ENCODE measurements around the gene CUL9. TPM values are rescaled to one million over a fixed set of nuclear protein-coding genes. Genes with fewer than 3 reads are reported as not detected.

The CUL9 gene
- total and polyA plus RNA-seq, 2 donors (not counting 1 experiment from before 2014, with no cell fraction given), result 6.7 to 32.2 TPM

DNA sequence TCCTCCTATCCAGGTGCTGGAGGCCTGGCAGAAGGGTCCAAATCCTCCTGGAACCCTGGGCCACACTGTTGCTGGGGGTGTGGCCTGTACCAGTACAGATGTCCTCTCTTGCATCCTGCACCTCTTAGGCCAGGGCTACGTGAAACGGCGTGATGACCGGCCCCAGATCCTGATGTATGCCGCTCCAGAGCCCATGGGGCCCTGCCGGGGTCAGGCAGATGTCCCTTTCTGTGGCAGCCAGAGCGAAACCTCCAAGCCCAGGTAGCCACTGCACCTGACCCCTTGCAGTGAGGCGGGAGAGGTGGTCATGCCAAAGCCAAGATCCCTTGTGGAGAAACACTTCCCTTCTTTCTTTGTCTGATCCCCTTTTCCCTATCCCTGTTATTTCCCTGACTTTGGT lies 33.1 kb downstream of the CUL9 start:
- no peak overlapping the region for H3K27ac ChIP-seq (ENCODE audit: insufficient read depth, low read length)
- no peak overlapping the region for H3K9ac ChIP-seq (ENCODE audit: insufficient read depth, low read length)
- peaks cover 7% of the 10 kb centered on the region for H3K36me3 ChIP-seq (ENCODE audit: control insufficient read depth, insufficient read depth, low read length)
- no peaks in the 10 kb centered on the region for H3K4me1 ChIP-seq (ENCODE audit: control insufficient read depth, extremely low read depth, insufficient read depth, low read length)
- H3K4me3 ChIP-seq (replicated peaks in 1 of 4; ENCODE audit: control extremely low read depth in 1 of 4, insufficient read depth in 1 of 4, low read depth in 3 of 4, low read length in 4 of 4), result no peak overlapping the region
- no peaks in the 10 kb centered on the region for H4K20me1 ChIP-seq (ENCODE audit: control insufficient read depth, extremely low read depth, insufficient read depth, low read length)
- H3K9me3 ChIP-seq (ENCODE audit: control insufficient read depth, insufficient read depth, low read depth, low read length), result no peaks in the 10 kb centered on the region
- H3K79me2 ChIP-seq (ENCODE audit: control insufficient read depth, insufficient read depth, low read length), result no peaks in the 10 kb centered on the region
- DNase-seq (ENCODE audit: low read depth in 2 of 2), result no peak
- no peak overlapping the region for H2AFZ ChIP-seq (ENCODE audit: low read length)
- no peak for TF ChIP-seq EZH2 (IDR thresholded peaks at IDR 0.05; ENCODE audit: low read length, missing control alignments)
- TF ChIP-seq, protein P1, sequence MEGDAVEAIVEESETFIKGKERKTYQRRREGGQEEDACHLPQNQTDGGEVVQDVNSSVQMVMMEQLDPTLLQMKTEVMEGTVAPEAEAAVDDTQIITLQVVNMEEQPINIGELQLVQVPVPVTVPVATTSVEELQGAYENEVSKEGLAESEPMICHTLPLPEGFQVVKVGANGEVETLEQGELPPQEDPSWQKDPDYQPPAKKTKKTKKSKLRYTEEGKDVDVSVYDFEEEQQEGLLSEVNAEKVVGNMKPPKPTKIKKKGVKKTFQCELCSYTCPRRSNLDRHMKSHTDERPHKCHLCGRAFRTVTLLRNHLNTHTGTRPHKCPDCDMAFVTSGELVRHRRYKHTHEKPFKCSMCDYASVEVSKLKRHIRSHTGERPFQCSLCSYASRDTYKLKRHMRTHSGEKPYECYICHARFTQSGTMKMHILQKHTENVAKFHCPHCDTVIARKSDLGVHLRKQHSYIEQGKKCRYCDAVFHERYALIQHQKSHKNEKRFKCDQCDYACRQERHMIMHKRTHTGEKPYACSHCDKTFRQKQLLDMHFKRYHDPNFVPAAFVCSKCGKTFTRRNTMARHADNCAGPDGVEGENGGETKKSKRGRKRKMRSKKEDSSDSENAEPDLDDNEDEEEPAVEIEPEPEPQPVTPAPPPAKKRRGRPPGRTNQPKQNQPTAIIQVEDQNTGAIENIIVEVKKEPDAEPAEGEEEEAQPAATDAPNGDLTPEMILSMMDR (conservative IDR thresholded peaks at IDR 0.05 in 1 of 2, IDR thresholded peaks at IDR 0.05 in 1 of 2; ENCODE audit: low read depth in 1 of 2, low read length in 2 of 2), result no peak
- H3K4me2 ChIP-seq (ENCODE audit: extremely low read depth, insufficient read depth, low read length), result no peak overlapping the region
- no peaks in the 10 kb centered on the region for H3K27me3 ChIP-seq (ENCODE audit: control insufficient read depth, insufficient read depth, low read length)

DNA sequence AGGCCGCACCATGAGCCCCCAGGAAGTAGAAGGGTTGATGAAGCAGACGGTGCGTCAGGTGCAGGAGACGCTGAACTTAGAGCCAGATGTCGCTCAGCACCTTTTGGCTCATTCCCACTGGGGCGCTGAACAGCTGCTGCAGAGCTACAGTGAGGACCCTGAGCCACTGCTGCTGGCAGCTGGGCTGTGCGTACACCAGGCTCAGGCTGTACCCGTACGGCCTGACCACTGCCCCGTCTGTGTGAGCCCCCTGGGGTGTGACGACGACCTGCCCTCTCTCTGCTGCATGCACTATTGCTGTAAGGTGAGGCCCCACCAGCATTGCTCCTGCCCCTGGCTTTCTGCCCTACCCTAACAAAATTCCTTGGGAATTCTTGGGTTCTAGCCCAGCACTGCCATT lies 34.2 kb downstream of the CUL9 start:
- Histone ChIP-seq H3K79me2 (ENCODE audit: control insufficient read depth, insufficient read depth, low read length) (no peaks in the 10 kb centered on the region), H3K4me1 (ENCODE audit: control insufficient read depth, extremely low read depth, insufficient read depth, low read length) (no peaks in the 10 kb centered on the region), H3K9ac (ENCODE audit: insufficient read depth, low read length) (no peak overlapping the region), H3K4me2 (ENCODE audit: extremely low read depth, insufficient read depth, low read length) (no peak overlapping the region), H4K20me1 (ENCODE audit: control insufficient read depth, extremely low read depth, insufficient read depth, low read length) (no peaks in the 10 kb centered on the region), H2AFZ (ENCODE audit: low read length) (no peak overlapping the region), H3K27me3 (ENCODE audit: control insufficient read depth, insufficient read depth, low read length) (no peaks in the 10 kb centered on the region), H3K27ac (ENCODE audit: insufficient read depth, low read length) (no peak overlapping the region), H3K9me3 (ENCODE audit: control insufficient read depth, insufficient read depth, low read depth, low read length) (no peaks in the 10 kb centered on the region), H3K36me3 (ENCODE audit: control insufficient read depth, insufficient read depth, low read length) (peaks cover 7% of the 10 kb centered on the region), H3K4me3 (replicated peaks in 1 of 4; ENCODE audit: control extremely low read depth in 1 of 4, insufficient read depth in 1 of 4, low read depth in 3 of 4, low read length in 4 of 4) (no peak overlapping the region)
- TF ChIP-seq EZH2 (IDR thresholded peaks at IDR 0.05; ENCODE audit: low read length, missing control alignments), result no peak
- TF ChIP-seq, protein P1 (conservative IDR thresholded peaks at IDR 0.05 in 1 of 2, IDR thresholded peaks at IDR 0.05 in 1 of 2; ENCODE audit: low read depth in 1 of 2, low read length in 2 of 2), result no peak
- no peak for DNase-seq (ENCODE audit: low read depth in 2 of 2)

DNA sequence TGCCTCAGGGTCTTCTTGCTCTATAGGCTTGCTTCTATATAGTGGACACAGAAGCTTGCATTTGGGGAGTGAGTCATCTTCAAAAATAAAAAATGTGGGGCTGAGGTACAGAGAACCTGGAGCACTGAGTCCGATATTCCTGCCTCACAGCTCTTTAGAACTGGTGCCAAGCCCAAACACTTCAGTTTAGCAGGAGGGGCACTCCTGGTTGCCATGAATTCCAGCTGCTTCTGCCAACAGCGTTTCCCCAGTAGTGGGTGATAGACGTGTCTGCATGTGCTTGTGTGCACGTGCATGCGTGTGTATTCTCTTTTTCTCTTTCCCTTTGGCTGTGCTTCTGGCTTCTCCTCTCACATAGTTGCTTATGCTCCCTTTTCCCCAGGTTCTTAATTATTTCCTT lies 35.4 kb downstream of the CUL9 start:
- Histone ChIP-seq H3K36me3 (ENCODE audit: control insufficient read depth, insufficient read depth, low read length) (peaks cover 7% of the 10 kb centered on the region), H3K4me3 (replicated peaks in 1 of 4; ENCODE audit: control extremely low read depth in 1 of 4, insufficient read depth in 1 of 4, low read depth in 3 of 4, low read length in 4 of 4) (no peak overlapping the region), H3K4me2 (ENCODE audit: extremely low read depth, insufficient read depth, low read length) (no peak overlapping the region), H3K4me1 (ENCODE audit: control insufficient read depth, extremely low read depth, insufficient read depth, low read length) (no peaks in the 10 kb centered on the region), H4K20me1 (ENCODE audit: control insufficient read depth, extremely low read depth, insufficient read depth, low read length) (no peaks in the 10 kb centered on the region), H3K27ac (ENCODE audit: insufficient read depth, low read length) (no peak overlapping the region), H3K79me2 (ENCODE audit: control insufficient read depth, insufficient read depth, low read length) (no peaks in the 10 kb centered on the region), H3K27me3 (ENCODE audit: control insufficient read depth, insufficient read depth, low read length) (no peaks in the 10 kb centered on the region), H3K9ac (ENCODE audit: insufficient read depth, low read length) (no peak overlapping the region), H2AFZ (ENCODE audit: low read length) (no peak overlapping the region), H3K9me3 (ENCODE audit: control insufficient read depth, insufficient read depth, low read depth, low read length) (no peaks in the 10 kb centered on the region)
- DNase-seq (ENCODE audit: low read depth in 2 of 2), result no peak
- TF ChIP-seq EZH2 (IDR thresholded peaks at IDR 0.05; ENCODE audit: low read length, missing control alignments), result no peak

Data from fibroblast of lung (primary cell).